ENCODE results near the gene CNTRL. TPM values are rescaled to one million over a fixed set of nuclear protein-coding genes. Genes with fewer than 3 reads are reported as not detected.

The CNTRL gene
- total RNA-seq, 1 donor from 2014 or later = 9.2 TPM

DNA sequence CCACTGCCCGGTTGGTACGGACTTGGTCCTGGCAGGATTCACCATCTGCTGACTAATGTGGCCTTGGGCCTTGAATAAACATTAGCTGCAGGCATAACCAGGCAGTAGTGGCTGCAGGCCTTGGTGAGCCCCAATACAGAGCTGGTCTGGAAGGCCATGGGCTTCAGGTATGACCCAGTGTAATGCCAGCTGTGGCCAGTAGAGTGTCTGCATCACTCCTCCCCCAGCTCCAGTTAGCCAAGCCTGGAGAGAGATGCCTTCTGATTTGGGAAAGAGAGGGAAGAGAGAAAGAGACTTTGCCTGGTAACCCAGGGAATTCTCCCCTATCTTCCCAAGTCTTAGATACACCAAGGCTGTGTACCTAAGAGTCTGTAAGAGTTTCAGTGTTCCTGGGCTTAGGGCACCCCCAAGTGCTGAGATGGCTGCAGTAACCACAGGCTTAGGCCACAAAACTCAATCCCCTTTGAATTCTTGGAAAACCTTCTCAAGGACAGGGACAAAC, 19.1 kb upstream of the CNTRL start:
- TF ChIP-seq, protein P1, sequence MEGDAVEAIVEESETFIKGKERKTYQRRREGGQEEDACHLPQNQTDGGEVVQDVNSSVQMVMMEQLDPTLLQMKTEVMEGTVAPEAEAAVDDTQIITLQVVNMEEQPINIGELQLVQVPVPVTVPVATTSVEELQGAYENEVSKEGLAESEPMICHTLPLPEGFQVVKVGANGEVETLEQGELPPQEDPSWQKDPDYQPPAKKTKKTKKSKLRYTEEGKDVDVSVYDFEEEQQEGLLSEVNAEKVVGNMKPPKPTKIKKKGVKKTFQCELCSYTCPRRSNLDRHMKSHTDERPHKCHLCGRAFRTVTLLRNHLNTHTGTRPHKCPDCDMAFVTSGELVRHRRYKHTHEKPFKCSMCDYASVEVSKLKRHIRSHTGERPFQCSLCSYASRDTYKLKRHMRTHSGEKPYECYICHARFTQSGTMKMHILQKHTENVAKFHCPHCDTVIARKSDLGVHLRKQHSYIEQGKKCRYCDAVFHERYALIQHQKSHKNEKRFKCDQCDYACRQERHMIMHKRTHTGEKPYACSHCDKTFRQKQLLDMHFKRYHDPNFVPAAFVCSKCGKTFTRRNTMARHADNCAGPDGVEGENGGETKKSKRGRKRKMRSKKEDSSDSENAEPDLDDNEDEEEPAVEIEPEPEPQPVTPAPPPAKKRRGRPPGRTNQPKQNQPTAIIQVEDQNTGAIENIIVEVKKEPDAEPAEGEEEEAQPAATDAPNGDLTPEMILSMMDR (conservative IDR thresholded peaks at IDR 0.05; ENCODE audit: low read depth, low read length) = peak; percentile 56
- no peak for DNase-seq (ENCODE audit: low read depth)
- no peak overlapping the region for H3K4me3 ChIP-seq (ENCODE audit: low read depth, low read length)

DNA sequence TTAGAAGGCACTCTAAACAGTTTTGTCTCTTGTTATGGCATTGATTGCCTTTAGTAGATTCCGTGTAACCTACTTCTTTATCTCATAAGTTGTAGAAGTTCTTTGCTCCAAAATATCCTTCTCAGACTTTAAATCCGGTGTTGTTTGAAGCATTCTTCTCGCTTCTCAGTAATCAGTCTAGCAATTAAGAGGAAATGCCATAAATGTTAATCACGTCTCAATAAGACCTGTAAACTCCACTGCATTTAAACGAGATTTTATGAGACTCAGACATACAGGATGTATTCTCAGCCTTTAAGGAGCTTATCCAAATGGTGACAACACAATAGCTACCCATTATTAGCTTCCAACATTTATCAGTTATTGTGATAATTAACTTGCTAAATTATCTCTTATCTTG, 16.9 kb upstream of the CNTRL start:
- DNase-seq (ENCODE audit: low read depth) = no peak
- TF ChIP-seq, protein P1 (conservative IDR thresholded peaks at IDR 0.05; ENCODE audit: low read depth, low read length) = no peak
- H3K4me3 ChIP-seq (ENCODE audit: low read depth, low read length) = no peak overlapping the region

DNA sequence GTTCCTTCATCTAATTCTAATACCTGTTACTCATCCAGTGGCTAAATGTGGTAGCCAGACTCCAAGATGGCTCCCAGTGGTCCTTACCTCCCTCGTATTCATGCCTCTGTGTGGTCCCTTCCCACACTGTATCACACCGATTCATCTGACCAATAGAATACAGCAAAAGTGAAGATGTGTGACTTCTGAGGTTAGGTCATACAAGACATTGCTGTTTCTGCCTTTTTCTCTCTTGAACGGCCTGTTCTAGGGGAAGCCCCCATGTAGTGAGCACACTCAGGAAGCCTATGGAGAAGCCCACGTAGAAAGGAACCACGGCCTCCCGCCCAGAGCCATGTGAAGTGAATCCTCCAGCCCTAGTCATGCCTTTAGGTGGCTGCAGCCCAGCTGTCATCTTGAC, 15.2 kb upstream of the CNTRL start:
- TF ChIP-seq, protein P1 (conservative IDR thresholded peaks at IDR 0.05; ENCODE audit: low read depth, low read length) = no peak
- DNase-seq (ENCODE audit: low read depth) = no peak
- no peak overlapping the region for H3K4me3 ChIP-seq (ENCODE audit: low read depth, low read length)

DNA sequence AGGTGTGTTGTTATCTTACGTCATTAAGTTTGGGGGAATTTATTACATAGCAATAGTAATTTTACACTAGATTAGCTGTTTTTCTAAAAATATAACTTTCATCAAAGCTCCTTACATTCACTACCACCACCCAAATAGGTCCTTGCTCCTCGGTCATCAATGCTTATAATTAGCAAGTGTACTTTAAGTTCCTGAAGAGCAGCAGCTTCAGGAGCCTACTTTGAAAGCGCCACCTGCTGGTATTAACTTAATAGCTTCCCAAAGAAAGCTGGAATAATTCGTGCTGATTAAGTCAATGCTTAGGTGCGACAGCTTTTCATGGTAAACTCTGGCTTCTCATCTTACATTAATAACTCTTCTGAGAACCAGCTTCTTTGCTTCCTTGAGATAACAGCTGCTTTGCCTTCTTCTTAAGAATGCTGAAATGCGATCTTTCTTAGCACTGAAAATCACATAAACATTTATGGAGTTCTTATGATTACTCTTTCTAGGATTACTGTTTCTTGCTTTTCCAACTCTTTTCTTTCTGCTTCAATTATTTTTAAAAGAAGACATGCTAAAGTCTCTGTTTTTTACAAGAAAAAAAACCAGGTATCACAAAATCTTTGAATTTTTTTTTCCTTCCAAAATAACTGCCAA, 14.6 kb upstream of the CNTRL start:
- no peak overlapping the region for H3K4me3 ChIP-seq (ENCODE audit: low read depth, low read length)
- TF ChIP-seq, protein P1 (conservative IDR thresholded peaks at IDR 0.05; ENCODE audit: low read depth, low read length) = peak; percentile 82

DNA sequence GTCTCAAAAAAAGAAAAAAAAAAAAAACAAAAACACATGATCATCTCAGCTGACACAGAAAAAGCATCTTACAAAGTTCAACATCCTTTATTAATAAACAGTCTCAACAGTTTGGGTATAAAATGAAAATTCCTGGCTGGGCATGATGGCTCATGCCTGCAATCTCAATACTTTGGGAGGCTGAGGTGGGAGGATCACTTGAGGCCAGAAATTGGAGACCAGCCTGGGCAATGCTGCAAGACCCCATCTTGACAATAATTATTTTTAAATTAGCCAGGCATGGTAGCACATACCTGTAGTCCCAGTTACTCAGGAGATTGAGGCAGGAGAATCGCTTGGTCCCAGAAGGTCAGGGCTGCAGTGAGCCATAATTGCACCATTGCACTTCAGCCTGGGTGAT, 7.9 kb upstream of the CNTRL start:
- TF ChIP-seq, protein P1 (conservative IDR thresholded peaks at IDR 0.05; ENCODE audit: low read depth, low read length) = no peak
- DNase-seq (ENCODE audit: low read depth) = no peak

More for the DNA sequence above, 14.6 kb upstream of the CNTRL start:
- DNase-seq (ENCODE audit: low read depth) = no peak

DNA sequence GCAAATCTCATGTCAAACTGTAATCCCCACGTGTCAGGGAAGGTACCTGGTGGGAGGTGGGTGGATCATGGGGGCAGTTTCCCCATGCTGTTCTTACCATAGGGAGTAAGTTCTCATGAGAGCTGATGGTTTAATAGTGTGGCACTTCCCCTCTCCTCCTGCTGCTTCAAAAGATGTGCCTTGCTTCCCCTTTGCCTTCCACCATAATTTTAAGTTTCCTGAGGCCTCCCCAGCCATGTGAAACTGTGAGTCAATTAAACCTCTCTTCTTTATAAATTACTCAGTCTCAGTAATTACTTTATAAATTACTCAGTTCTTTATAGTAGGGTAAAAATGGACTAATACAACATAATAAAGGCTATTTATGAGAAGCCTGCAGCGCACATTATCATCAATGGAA, 7.1 kb upstream of the CNTRL start:
- TF ChIP-seq, protein P1 (conservative IDR thresholded peaks at IDR 0.05; ENCODE audit: low read depth, low read length) = no peak
- no peak for DNase-seq (ENCODE audit: low read depth)
- no peak overlapping the region for H3K4me3 ChIP-seq (ENCODE audit: low read depth, low read length)

More for the DNA sequence above, 7.9 kb upstream of the CNTRL start:
- no peak overlapping the region for H3K4me3 ChIP-seq (ENCODE audit: low read depth, low read length)

DNA sequence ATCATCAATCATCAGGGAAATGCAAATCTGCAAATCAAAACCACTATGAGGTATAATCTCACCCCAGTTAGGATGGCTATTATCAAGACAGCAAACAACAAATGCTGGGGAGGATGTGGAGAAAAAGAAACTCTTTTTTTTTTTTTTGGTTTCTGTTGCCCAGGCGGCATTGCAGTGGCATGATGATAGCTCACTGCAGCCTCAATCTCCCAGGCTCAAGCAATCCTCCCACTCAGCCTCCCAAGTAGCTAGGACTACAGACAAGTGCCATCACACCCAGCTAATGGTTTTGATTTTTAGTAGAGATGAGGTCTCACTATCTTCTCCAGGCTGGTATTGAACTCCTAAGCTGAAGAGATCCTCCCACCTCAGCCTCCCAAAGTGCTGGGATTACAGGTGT, 5.4 kb upstream of the CNTRL start:
- DNase-seq (ENCODE audit: low read depth) = no peak
- TF ChIP-seq, protein P1 (conservative IDR thresholded peaks at IDR 0.05; ENCODE audit: low read depth, low read length) = no peak

More for the DNA sequence above, 5.4 kb upstream of the CNTRL start:
- H3K4me3 ChIP-seq (ENCODE audit: low read depth, low read length) = no peak overlapping the region

Measured in epithelial cell of proximal tubule (primary cell).